Body of pancreas (tissue), 4 donors: ENCODE measurements around the gene KANSL2.

Experiments used
- CTCF ChIP-seq, 7 experiments: fragments of 450-650 bp in 4 of 7; fragments of 200-600 bp in 3 of 7; sonication (generic) in 3 of 7; IDR thresholded peaks; one replicate each; pipeline ENCODE4 v1.5.1; 2016 to 2019; ENCODE audit warnings: antibody characterized with exemption in 7 of 7
- POLR2A ChIP-seq, 3 donors: fragments of 450-650 bp; IDR thresholded peaks; one replicate each; pipeline ENCODE4 v1.6.1; 2016; ENCODE audit warnings: antibody characterized with exemption in 3 of 3, mild to moderate bottlenecking in 2 of 3

DNA sequence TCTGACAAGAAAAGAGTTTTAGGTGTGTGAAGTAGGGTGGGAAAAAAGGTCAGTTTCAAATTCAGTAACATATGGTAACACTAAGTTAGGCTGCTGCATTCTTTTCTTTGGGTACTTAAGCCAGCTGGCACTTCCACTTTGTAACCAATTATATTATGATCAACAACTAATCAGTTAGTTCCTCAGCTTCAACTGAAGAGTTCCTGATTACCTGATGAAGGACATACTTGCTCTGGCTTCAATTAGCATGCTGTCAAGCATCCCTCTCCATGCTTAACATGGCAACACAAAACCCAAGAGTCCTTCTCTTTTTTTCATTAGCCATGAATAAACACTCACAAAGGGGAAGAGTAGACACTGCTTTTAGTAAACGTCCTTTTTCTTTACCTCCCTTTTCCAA lies 6.8 kb upstream of the KANSL2 start:
- TF ChIP-seq CTCF (IDR thresholded peaks at IDR 0.05) (no peak), POLR2A (IDR thresholded peaks at IDR 0.05) (no peak)
